Measurements from ENCODE around the gene KRT26.
"Not testable (repeated sequence)": the region's sequence is repeated elsewhere in the genome, so short reads cannot be mapped to it uniquely, and the experiment has no call there.

Gene KRT26
- 0 reads per million in 3 experiments for total RNA-seq

- no peak for DNase-seq
Measured at GRCh38 chr17:40772101-40772500, at the start of gene KRT26. Gene KRT26 (minus strand): TSS chr17:40772201. CDS start chr17:40772113, 88 bp downstream.

GRCh38 chr17:40821536-40821935 lies 49.5 kb upstream of the KRT26 start:
- no peak for DNase-seq

- no peak for DNase-seq
Measured at GRCh38 chr17:40820228-40820838, 48.3 kb upstream of the KRT26 start.

GRCh38 chr17:40819528-40820125 lies 47.6 kb upstream of the KRT26 start:
- no peak for DNase-seq

- peak; percentile 80 for DNase-seq
Measured at GRCh38 chr17:40818733-40819527, 46.9 kb upstream of the KRT26 start.

- DNase-seq, result no peak
Measured at GRCh38 chr17:40818343-40818732, 46.3 kb upstream of the KRT26 start.

GRCh38 chr17:40817103-40817682 lies 45.2 kb upstream of the KRT26 start:
- DNase-seq, result no peak

GRCh38 chr17:40816569-40816968 lies 44.6 kb upstream of the KRT26 start:
- DNase-seq, result no peak

GRCh38 chr17:40815381-40815780 lies 43.4 kb upstream of the KRT26 start:
- no peak for DNase-seq

- not testable (repeated sequence) for DNase-seq
Measured at GRCh38 chr17:40814657-40815056, 42.7 kb upstream of the KRT26 start.

- no peak for DNase-seq
Measured at GRCh38 chr17:40813804-40814203, 41.8 kb upstream of the KRT26 start.

- no peak for DNase-seq
Measured at GRCh38 chr17:40812639-40813038, 40.6 kb upstream of the KRT26 start.

- no peak for DNase-seq
Measured at GRCh38 chr17:40810494-40810893, 38.5 kb upstream of the KRT26 start.

GRCh38 chr17:40809721-40810421 lies 37.9 kb upstream of the KRT26 start:
- no peak for DNase-seq

GRCh38 chr17:40806131-40806530 lies 34.1 kb upstream of the KRT26 start:
- no peak for DNase-seq

GRCh38 chr17:40803617-40804082 lies 31.6 kb upstream of the KRT26 start:
- peak; percentile 52 for DNase-seq

- DNase-seq, result no peak
Measured at GRCh38 chr17:40801157-40801556, 29.2 kb upstream of the KRT26 start.

GRCh38 chr17:40800381-40800780 lies 28.4 kb upstream of the KRT26 start:
- DNase-seq, result no peak

- DNase-seq, result no peak
Measured at GRCh38 chr17:40799859-40800258, 27.9 kb upstream of the KRT26 start, which contains the start of gene KRT28. Gene KRT28 (minus strand): TSS chr17:40799959. CDS start chr17:40799893, 66 bp downstream.

- no peak for DNase-seq
Measured at GRCh38 chr17:40796846-40797245, 24.8 kb upstream of the KRT26 start.

GRCh38 chr17:40795019-40795667 lies 23.1 kb upstream of the KRT26 start:
- DNase-seq, result no peak

GRCh38 chr17:40794466-40794865 lies 22.5 kb upstream of the KRT26 start:
- no peak for DNase-seq

Measured in central memory CD4-positive, alpha-beta T cell (primary cell).